NCI-H2107 (cell line): Measurements from ENCODE around the gene SBF1.

Source experiments
- DNase-seq: peaks from one replicate; lab custom pipeline; 2025; lab: John Stamatoyannopoulos, UW

The SBF1 gene

GRCh38 chr22:50396751-50397370 is 78.0 kb downstream of the SBF1 start:
- DNase-seq: no peak
